Omental fat pad (tissue), 4 donors: ENCODE data around the gene DNAI2. TPM values are rescaled to one million over a fixed set of nuclear protein-coding genes. Genes with fewer than 3 reads are reported as not detected.

ENCODE experiments used
- ATAC-seq: fragments of 150-250 bp; one replicate; pipeline ENCODE4 v1.9.1; 2016; ENCODE audit warnings: mild to moderate bottlenecking, moderate library complexity; ENCODE audit not compliant: low FRiP score
- DNase-seq: peaks from one replicate; pipeline ENCODE4 v3.0.0-alpha.2; 2019; ENCODE audit warnings: low spot score
- CTCF ChIP-seq, 3 donors: fragments of 450-650 bp; IDR thresholded peaks; one replicate each; pipeline ENCODE4 v1.5.1; 2016 to 2017; ENCODE audit warnings: antibody characterized with exemption in 3 of 3, mild to moderate bottlenecking in 3 of 3, moderate library complexity in 2 of 3
- total RNA-seq, 4 donors: library from RNA; depleted of rRNA; stranded (reverse); fragments of >200 nt; gene quantifications; one replicate each; pipeline ENCODE4 v1.1.0, GENCODE V29; 2016

The DNAI2 gene
- total RNA-seq, 4 donors from 2014 or later: not detected

- no peak for TF ChIP-seq CTCF (IDR thresholded peaks at IDR 0.05)
- DNase-seq (no peak), ATAC-seq (no peak)
These were observed 21.9 kb downstream of the DNAI2 start for GRCh38 chr17:74295625-74296547.

GRCh38 chr17:74296548-74296936 lies 22.5 kb downstream of the DNAI2 start:
- ATAC-seq (peak; percentile 86), DNase-seq (no peak)
- peak in 1 of 3 donors; percentile 25 for TF ChIP-seq CTCF (IDR thresholded peaks at IDR 0.05)

- ATAC-seq (no peak), DNase-seq (no peak)
- no peak for TF ChIP-seq CTCF (IDR thresholded peaks at IDR 0.05)
These were observed 23.9 kb downstream of the DNAI2 start for GRCh38 chr17:74297941-74298340.

GRCh38 chr17:74298778-74299177 lies 24.7 kb downstream of the DNAI2 start:
- no peak for TF ChIP-seq CTCF (IDR thresholded peaks at IDR 0.05)

GRCh38 chr17:74299226-74300009 lies 25.4 kb downstream of the DNAI2 start:
- no peak for TF ChIP-seq CTCF (IDR thresholded peaks at IDR 0.05)
- ATAC-seq: no peak
- no peak for DNase-seq

More at GRCh38 chr17:74298778-74299177, 24.7 kb downstream of the DNAI2 start:
- no peak for DNase-seq
- no peak for ATAC-seq

GRCh38 chr17:74303305-74303704 lies 29.3 kb downstream of the DNAI2 start:
- no peak for TF ChIP-seq CTCF (IDR thresholded peaks at IDR 0.05)
- no peak for ATAC-seq
- no peak for DNase-seq
